ENCODE results near the gene OR2AT4. TPM values are rescaled to one million over a fixed set of nuclear protein-coding genes. Genes with fewer than 3 reads are reported as not detected.

Gene OR2AT4
- total and polyA plus RNA-seq, 2 donors from 2014 or later = not detected

- Histone ChIP-seq H3K27ac (ENCODE audit: low read depth in 2 of 2, low read length in 2 of 2) (no peak overlapping the region), H3K4me3 (ENCODE audit: low read length in 3 of 3) (no peak overlapping the region), H3K27me3 (ENCODE audit: control insufficient read depth, insufficient read depth, low read length) (no peaks in the 10 kb centered on the region), H3K36me3 (ENCODE audit: control insufficient read depth in 2 of 3, insufficient read depth in 3 of 3, low read length in 3 of 3) (no peaks in the 10 kb centered on the region), H3K4me1 (ENCODE audit: control insufficient read depth in 2 of 3, insufficient read depth in 2 of 3, low read depth in 1 of 3, low read length in 3 of 3) (no peaks in the 10 kb centered on the region), H3K9ac (ENCODE audit: low read length in 3 of 3) (no peak overlapping the region), H3K9me3 (ENCODE audit: control insufficient read depth in 2 of 3, insufficient read depth in 1 of 3, low read length in 3 of 3) (no peaks in the 10 kb centered on the region)
- no peak for FAIRE-seq
- intact Hi-C loops (cut with DNase I) = no loop called here
- no peak for DNase-seq
- no peak for TF ChIP-seq CTCF (IDR thresholded peaks at IDR 0.05; ENCODE audit: borderline replicate concordance, extremely low read depth, insufficient read depth)
Observed at GRCh38 chr11:75083217-75083605, 13.5 kb downstream of the OR2AT4 start.

GRCh38 chr11:75082601-75083216 lies 14.0 kb downstream of the OR2AT4 start:
- no peaks in the 10 kb centered on the region for H3K36me3 ChIP-seq (ENCODE audit: control insufficient read depth in 2 of 3, insufficient read depth in 3 of 3, low read length in 3 of 3)

GRCh38 chr11:75079546-75079945 lies 17.1 kb downstream of the OR2AT4 start:
- Histone ChIP-seq H3K27me3 (ENCODE audit: control insufficient read depth, insufficient read depth, low read length) (no peaks in the 10 kb centered on the region), H3K4me1 (ENCODE audit: control insufficient read depth in 2 of 3, insufficient read depth in 2 of 3, low read depth in 1 of 3, low read length in 3 of 3) (no peaks in the 10 kb centered on the region), H3K9ac (ENCODE audit: low read length in 3 of 3) (no peak overlapping the region), H3K36me3 (ENCODE audit: control insufficient read depth in 2 of 3, insufficient read depth in 3 of 3, low read length in 3 of 3) (no peaks in the 10 kb centered on the region), H3K9me3 (ENCODE audit: control insufficient read depth in 2 of 3, insufficient read depth in 1 of 3, low read length in 3 of 3) (no peaks in the 10 kb centered on the region), H3K27ac (ENCODE audit: low read depth in 2 of 2, low read length in 2 of 2) (no peak overlapping the region), H3K4me3 (ENCODE audit: low read length in 3 of 3) (no peak overlapping the region)
- intact Hi-C loops (cut with DNase I) = no loop called here
- DNase-seq = no peak
- TF ChIP-seq CTCF (IDR thresholded peaks at IDR 0.05; ENCODE audit: borderline replicate concordance, extremely low read depth, insufficient read depth) = no peak
- FAIRE-seq = no peak

More at GRCh38 chr11:75082601-75083216, 14.0 kb downstream of the OR2AT4 start:
- Histone ChIP-seq H3K4me3 (ENCODE audit: low read length in 3 of 3) (no peak overlapping the region), H3K4me1 (ENCODE audit: control insufficient read depth in 2 of 3, insufficient read depth in 2 of 3, low read depth in 1 of 3, low read length in 3 of 3) (no peaks in the 10 kb centered on the region), H3K27me3 (ENCODE audit: control insufficient read depth, insufficient read depth, low read length) (no peaks in the 10 kb centered on the region), H3K27ac (ENCODE audit: low read depth in 2 of 2, low read length in 2 of 2) (no peak overlapping the region), H3K9ac (ENCODE audit: low read length in 3 of 3) (no peak overlapping the region), H3K9me3 (ENCODE audit: control insufficient read depth in 2 of 3, insufficient read depth in 1 of 3, low read length in 3 of 3) (no peaks in the 10 kb centered on the region)
- no peak for TF ChIP-seq CTCF (IDR thresholded peaks at IDR 0.05; ENCODE audit: borderline replicate concordance, extremely low read depth, insufficient read depth)
- FAIRE-seq = no peak
- intact Hi-C loops (cut with DNase I) = no loop called here
- no peak for DNase-seq

GRCh38 chr11:75078233-75078632 lies 18.4 kb downstream of the OR2AT4 start:
- Histone ChIP-seq H3K4me3 (ENCODE audit: low read length in 3 of 3) (no peak overlapping the region), H3K36me3 (ENCODE audit: control insufficient read depth in 2 of 3, insufficient read depth in 3 of 3, low read length in 3 of 3) (no peaks in the 10 kb centered on the region), H3K27ac (ENCODE audit: low read depth in 2 of 2, low read length in 2 of 2) (no peak overlapping the region), H3K9ac (ENCODE audit: low read length in 3 of 3) (no peak overlapping the region), H3K4me1 (ENCODE audit: control insufficient read depth in 2 of 3, insufficient read depth in 2 of 3, low read depth in 1 of 3, low read length in 3 of 3) (no peaks in the 10 kb centered on the region), H3K9me3 (ENCODE audit: control insufficient read depth in 2 of 3, insufficient read depth in 1 of 3, low read length in 3 of 3) (no peaks in the 10 kb centered on the region), H3K27me3 (ENCODE audit: control insufficient read depth, insufficient read depth, low read length) (no peaks in the 10 kb centered on the region)
- DNase-seq = no peak
- no peak for TF ChIP-seq CTCF (IDR thresholded peaks at IDR 0.05; ENCODE audit: borderline replicate concordance, extremely low read depth, insufficient read depth)
- FAIRE-seq = no peak
- intact Hi-C loops (cut with DNase I) = no loop called here

Data from kidney (tissue), 14 donors.